HTR-8/SVneo (cell line): ENCODE results near the gene DIPK1B.

Experiments used
- DNase-seq: peaks from one replicate; pipeline ENCODE4 v3.0.0; 2011; ENCODE audit warnings: low spot score, mixed read lengths; ENCODE audit not compliant: insufficient read length
- FAIRE-seq: peaks from 2 replicates; lab custom pipeline; 2011; peaks lifted over from hg19 to GRCh38; lab: Jason Lieb, UNC

The DIPK1B gene

GRCh38 chr9:136711751-136712689 lies at the start of gene DIPK1B:
Gene DIPK1B (plus strand): TSS chr9:136712572. CDS start chr9:136712666, 94 bp downstream.
- DNase-seq (no peak), FAIRE-seq (peak; percentile 36)

DNA sequence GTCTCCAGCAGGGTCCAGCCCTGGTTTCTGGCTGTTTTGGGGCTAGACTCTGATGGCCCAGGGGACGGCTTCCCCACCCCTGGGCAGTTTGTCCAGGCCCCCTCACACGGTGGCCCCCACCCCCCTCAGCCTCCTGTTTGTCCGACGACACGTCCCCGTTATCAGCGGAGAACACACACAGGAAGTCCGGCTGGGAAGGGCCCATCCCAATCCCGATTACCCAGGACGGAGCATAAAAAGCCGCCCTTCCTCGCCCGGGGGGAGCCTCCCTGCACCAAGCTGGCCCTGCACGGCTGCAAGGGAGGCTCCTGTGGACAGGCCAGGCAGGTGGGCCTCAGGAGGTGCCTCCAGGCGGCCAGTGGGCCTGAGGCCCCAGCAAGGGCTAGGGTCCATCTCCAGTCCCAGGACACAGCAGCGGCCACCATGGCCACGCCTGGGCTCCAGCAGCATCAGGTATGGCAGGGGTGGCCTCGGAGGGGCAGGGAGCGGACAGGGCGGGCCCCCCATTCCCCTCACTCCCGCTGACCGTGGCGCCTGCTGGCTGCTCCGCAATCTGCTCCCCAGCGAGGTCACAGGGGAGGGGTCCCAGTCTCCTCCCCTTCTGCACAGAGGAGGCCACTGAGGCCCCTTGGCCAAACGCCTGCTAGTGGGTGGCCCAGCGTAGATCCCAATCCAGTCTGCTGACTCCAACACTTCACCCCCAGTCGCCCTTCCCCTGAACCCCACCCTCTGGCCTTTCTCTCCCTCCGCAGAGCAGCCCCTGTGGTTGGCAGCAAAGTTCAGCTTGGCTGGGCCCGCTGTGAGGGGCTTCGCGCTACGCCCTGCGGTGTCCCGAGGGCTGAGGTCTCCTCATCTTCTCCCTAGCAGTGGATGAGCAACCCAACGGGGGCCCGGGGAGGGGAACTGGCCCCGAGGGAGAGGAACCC lies 49.5 kb upstream of the DIPK1B start, which contains the start of gene EGFL7:
Gene EGFL7, plus strand, starts transcription at position 261 of the 926 bp plus-strand sequence. CDS start 5,367 bp downstream, outside the sequence.
- FAIRE-seq: no peak
- DNase-seq: no peak

DNA sequence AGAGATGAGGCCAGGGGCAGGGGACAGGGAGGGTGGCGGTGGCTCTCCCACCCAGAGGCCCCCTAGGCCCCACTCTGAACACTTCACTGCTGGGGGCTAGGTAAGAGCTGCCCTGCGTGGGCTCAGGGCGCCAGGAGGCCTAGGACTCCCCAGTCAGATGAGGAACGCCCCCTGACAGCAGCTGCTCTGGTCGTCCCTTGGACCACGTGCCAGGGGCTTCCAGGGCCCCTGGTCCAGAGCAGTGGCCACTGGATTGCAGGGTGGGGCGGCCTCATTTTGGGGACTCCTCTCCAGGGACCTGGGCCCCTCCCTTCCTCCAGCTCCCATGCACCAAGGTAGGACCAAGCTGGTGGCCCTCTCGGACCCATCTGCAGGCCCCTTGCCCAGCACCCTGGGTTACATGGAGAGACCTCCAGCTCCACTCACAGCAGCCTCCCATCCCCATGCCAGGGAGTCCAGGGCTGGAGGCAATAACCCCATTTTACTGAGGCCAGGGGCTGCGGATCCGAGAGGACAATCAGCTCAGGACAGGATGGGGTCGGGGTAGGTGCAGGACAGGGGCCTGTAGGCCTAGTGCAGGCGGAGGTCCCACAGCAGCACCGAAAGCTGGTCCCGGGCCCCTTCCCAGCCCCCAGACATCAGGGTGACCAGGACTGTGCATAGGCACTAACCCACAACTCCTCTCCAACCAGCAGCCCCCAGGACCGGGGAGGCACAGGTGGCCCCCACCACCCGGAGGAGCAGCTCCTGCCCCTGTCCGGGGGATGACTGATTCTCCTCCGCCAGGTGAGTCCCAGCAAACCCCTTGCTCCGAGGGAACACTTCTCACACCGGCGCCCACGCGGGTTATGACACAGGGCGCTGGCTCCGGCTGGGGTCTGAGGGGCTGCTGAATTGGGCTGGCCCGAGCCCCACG lies 48.1 kb upstream of the DIPK1B start:
- FAIRE-seq (no peak), DNase-seq (no peak)

DNA sequence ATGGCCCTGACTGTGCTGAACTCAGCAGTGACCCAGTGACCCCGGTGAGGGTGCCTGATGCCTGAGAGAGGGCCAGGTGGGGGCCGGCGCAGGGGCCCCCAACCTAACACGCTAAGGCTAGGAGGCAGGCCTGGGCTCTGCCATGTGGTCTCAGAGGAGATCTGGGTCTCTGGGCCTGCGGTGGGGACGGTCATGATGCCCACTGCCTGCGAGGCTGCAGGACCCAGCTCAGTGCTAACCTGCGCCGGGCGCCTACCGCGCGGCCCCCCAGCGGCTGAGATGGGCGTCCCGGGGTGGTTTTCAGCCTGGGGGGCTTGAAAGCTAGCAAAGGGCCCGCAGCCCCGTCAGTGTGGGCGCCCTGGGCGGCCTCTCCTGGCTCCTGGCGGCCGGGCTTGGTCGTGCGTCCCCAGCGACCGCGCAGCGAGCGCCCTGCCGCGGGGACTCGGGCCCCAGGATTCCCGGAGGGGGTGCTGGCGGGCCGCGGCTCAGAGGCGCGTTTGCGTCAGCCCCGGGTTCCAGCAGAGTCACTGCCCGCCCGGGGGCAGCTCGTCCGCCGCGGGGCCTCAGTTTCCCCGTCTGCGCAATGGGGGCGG lies 47.2 kb upstream of the DIPK1B start:
- no peak for FAIRE-seq
- DNase-seq: no peak

DNA sequence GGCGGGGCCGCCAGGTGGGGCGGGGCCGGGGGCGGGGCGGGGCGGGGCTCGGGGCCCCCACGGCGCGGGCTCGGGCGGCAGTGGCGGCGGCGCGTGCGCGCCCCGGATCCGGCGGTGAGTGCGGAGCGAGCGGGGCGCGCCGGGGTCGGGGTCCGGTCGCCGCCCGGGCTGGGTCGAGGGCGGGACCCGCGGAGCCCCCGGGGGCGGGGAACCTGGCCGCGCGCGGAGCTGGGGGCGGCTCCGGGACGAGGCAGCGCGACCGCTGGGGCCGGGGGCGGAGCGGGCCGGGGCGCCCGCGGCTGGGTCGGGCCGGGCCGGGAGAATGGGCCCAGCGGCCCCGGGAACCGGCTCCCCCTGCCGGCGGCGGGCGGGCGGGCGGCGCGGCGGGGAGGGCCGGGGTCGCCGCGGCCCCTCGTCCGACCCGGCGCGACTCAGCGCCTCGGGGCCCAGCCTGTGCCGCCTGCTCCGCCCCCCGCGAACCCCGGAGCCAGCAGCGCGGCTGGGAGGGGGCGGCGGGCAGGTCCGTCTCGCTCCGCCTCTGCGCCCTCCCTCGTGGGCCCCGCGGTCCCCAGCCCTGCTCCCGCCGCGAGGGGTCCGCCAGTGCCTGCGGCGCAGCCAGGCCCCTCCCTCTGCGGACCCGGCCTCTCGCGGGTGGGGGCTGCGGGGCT lies 46.5 kb upstream of the DIPK1B start:
- FAIRE-seq: no peak
- DNase-seq: no peak

DNA sequence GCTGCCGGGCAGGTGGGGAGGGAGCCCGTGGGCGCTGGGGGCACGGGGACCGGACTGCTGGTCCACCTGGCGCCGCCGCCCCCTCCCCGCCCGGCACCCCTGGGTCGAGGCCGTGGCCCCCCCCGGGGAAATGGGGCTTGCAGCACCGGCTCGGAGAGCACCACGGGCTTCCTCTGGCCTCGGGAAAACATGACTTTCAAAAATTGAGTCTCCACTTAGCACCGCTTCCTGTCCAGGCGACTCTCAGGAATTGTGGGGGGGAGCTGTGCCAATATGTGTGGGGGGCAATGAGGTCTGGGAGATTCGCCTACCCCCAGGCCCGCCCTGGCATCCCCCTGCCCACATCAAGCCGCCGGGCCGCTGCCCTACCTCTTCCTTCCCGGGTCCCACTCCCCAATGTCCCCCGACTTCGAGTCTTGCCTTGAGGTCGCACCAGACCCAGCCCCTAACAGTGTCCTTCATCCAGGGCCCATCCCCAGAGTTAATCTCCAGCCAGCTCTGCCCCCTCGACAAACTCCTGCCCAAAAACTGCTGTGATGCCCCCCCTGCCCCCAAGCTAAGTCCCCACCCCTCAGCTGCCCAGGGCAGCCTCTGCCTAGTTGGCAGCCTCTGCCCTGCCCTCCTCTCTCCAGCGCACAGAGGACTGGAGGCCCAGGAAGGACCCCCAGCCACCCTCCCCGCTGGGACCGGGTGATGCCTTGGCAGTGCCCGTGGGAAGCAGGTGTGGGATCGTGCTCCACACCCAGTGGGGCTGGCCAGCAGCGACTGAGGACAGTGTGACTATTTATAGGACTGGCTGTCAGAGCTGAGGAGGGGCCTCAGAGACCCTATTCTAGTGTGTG lies 45.8 kb upstream of the DIPK1B start:
- DNase-seq: no peak

GRCh38 chr9:136667214-136667939 lies 45.0 kb upstream of the DIPK1B start:
- no peak for FAIRE-seq
- no peak for DNase-seq

More for the DNA sequence above, 45.8 kb upstream of the DIPK1B start:
- no peak for FAIRE-seq

DNA sequence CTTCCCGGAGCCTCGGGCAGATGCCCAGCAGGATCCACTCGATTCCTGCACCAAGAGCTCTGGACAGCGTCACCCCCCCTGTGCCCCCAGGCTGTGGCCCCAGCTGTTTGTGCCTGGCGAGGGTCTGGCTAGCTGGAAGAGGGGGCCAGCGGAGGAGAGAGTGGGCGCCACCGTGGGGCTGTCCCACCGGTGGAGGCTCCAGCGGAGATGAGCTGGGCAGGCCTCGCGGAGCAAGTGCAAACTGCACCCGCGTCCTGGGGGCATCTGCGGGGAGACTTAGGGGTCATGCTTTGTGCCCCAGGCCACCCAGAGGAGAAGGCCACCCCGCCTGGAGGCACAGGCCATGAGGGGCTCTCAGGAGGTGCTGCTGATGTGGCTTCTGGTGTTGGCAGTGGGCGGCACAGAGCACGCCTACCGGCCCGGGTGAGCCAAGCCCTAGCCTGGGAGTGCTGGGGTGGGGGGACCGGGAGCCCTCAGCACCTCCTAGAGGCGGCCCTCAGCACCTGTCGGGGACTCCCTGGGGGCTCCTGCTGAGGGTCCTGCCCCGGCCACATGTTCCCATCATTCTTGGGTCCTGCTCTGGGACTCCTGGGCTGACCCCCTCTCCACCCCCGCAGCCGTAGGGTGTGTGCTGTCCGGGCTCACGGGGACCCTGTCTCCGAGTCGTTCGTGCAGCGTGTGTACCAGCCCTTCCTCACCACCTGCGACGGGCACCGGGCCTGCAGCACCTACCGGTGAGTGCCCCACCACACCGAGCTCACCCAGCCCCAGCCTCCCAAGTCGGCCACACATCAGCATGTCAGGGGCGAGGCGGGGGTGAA lies 44.2 kb upstream of the DIPK1B start:
- DNase-seq: no peak
- no peak for FAIRE-seq

DNA sequence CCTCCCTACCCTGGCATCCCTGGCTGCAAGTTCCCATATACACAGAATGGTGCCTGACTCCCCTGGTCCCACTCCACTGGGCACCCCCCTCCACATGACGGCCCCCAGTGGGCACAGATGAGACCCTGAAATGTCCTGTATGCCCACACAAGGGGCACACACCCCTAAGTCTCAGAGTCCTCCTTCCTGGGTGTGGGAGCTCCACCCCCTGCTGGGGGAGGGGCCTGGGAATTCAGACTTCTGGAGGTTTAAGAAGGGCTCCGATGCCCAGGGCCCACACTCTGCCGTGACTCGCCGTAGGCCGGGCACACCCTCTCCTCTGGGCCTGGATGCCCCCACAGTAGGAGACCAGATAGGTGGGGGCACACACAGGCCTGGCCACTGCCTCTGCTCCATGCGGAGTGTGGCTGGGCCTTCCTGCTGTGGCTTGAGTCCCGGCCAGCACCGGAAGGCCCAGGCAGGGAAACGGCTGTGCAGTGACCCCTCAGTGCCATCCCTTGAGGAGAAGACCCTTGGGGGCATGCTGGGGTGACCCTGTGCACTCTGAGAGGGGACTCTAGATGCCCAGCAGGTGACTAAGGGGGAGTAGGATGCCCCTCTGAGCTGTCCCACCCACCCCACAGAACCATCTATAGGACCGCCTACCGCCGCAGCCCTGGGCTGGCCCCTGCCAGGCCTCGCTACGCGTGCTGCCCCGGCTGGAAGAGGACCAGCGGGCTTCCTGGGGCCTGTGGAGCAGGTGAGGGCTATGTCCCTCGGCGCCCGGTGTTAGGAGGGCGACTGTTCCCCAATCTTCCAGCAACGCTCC lies 43.2 kb upstream of the DIPK1B start:
- FAIRE-seq: no peak
- DNase-seq: no peak

DNA sequence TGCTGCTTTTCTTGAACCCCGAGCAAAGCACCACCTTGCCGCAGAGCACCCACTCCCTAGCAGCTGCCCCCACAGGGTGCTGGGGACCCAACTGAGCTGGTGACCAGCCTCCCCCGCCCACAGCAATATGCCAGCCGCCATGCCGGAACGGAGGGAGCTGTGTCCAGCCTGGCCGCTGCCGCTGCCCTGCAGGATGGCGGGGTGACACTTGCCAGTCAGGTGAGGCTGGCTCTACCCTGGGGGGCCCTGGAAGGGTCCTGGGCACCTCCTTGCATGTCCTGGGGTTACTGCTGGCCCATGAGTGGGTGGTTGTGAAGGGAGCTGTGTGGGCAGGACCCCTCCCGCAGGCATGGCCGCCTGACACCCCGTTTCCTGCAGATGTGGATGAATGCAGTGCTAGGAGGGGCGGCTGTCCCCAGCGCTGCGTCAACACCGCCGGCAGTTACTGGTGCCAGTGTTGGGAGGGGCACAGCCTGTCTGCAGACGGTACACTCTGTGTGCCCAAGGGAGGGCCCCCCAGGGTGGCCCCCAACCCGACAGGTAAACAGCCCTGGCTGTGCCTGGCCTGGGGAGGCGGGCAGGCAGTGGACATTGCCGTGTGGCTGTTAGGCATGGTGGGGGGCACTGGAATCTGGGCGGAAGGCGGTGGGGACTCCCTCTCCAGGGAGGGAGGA lies 42.4 kb upstream of the DIPK1B start:
- DNase-seq (no peak), FAIRE-seq (no peak)

GRCh38 chr9:136670576-136671253 lies 41.7 kb upstream of the DIPK1B start:
- no peak for FAIRE-seq
- DNase-seq: no peak

DNA sequence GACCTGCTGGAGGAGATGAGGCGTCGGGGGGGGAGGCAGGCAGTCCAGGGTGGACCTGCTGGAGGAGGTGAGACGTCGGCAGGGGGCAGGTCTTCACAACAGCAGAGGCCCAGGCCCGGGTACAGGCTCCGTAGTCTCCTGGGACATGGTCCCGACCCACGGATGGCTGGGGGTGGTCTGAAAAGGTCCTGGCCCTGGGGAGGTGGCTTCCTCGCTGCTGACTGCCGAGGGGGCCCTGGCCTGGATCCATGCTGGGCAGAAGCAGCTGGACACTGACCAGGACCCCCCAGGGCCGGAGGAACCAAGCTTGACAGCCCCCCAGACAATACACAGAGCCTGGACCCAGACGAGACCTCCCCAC lies 41.1 kb upstream of the DIPK1B start:
- no peak for FAIRE-seq
- DNase-seq: no peak

GRCh38 chr9:136671646-136672430 lies 40.5 kb upstream of the DIPK1B start:
- no peak for DNase-seq

More at GRCh38 chr9:136671646-136672430, 40.5 kb upstream of the DIPK1B start:
- no peak for FAIRE-seq
